ENCODE measurements around the gene SERPINB1.

Gene SERPINB1

DNA sequence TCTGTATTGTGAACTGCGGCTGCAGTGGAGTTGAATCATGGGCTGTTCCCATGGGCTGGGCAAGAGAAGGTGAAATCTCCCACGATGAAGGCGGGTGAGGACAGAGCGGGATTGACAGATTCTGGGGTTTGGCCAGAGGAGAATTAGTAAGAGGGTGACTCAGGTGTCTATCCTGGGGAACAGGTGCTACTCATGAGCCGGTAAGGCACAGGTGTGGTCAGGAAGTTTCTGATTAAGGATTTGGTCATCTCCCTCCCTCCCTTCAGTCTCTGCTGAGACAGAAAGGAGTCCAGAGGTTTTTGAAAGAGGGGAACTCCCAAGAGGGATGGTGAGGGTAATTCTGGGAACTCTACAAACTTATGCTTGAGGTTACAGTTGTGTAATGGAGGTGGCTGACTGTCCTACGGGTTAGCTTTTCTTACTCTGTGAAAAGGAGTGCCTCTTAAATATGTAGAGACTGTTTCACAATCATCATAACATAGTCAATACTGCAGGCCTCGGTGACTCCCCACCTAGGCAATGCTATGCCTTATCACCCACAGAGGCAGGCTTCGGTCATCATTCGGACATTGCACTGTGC is 31.5 kb downstream of the SERPINB1 start:
- H3K9ac ChIP-seq (ENCODE audit: low read depth, low read length) = no peak overlapping the region
- no peak overlapping the region for H3K4me3 ChIP-seq (ENCODE audit: low read depth in 1 of 2, low read length in 2 of 2)
- no peaks in the 10 kb centered on the region for H3K27me3 ChIP-seq (ENCODE audit: insufficient read depth, low read length, poor library complexity)
- H3K9me3 ChIP-seq (ENCODE audit: insufficient read depth, low read length, severe bottlenecking) = no peaks in the 10 kb centered on the region
- ATAC-seq (ENCODE audit: insufficient read depth, low read depth) (no peak), DNase-seq (no peak)
- no peak overlapping the region for H3K4me2 ChIP-seq (ENCODE audit: insufficient read depth, low read length)
- no peaks in the 10 kb centered on the region for H3K79me2 ChIP-seq (ENCODE audit: insufficient read depth, low read length)
- TF ChIP-seq, protein P1, sequence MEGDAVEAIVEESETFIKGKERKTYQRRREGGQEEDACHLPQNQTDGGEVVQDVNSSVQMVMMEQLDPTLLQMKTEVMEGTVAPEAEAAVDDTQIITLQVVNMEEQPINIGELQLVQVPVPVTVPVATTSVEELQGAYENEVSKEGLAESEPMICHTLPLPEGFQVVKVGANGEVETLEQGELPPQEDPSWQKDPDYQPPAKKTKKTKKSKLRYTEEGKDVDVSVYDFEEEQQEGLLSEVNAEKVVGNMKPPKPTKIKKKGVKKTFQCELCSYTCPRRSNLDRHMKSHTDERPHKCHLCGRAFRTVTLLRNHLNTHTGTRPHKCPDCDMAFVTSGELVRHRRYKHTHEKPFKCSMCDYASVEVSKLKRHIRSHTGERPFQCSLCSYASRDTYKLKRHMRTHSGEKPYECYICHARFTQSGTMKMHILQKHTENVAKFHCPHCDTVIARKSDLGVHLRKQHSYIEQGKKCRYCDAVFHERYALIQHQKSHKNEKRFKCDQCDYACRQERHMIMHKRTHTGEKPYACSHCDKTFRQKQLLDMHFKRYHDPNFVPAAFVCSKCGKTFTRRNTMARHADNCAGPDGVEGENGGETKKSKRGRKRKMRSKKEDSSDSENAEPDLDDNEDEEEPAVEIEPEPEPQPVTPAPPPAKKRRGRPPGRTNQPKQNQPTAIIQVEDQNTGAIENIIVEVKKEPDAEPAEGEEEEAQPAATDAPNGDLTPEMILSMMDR (IDR thresholded peaks at IDR 0.05; ENCODE audit: borderline replicate concordance, extremely low read depth, low read length, poor library complexity, severe bottlenecking) = no peak
- TF ChIP-seq EZH2 (IDR thresholded peaks at IDR 0.05; ENCODE audit: borderline replicate concordance, low read depth, low read length, severe bottlenecking) = no peak
- H3K36me3 ChIP-seq (ENCODE audit: insufficient read depth, low read length) = no peaks in the 10 kb centered on the region
- no peak overlapping the region for H3K27ac ChIP-seq (ENCODE audit: low read length)
- no peaks in the 10 kb centered on the region for H4K20me1 ChIP-seq (ENCODE audit: insufficient read depth, low read length)
- peaks cover 13% of the 10 kb centered on the region for H3K4me1 ChIP-seq (ENCODE audit: insufficient read depth, low read length)
- no peak overlapping the region for H2AFZ ChIP-seq (ENCODE audit: low read depth, low read length)

DNA sequence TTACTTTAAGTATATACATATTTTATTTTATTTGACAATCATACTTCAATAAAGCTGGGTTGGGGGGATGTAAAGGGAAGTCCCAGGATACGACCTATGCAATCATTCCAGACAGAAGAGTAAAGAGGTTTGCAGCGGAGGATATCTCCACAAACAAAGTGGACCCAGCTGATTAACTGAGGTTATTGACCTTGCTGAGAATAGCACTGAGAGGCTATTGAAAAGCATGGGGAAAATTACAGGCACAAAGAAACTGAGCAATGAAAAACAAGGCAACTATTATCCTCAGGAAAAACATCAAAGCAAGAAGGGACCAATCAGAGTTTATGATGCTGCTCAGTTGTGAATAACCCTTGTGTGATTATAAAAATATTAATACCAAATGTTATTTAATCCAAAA is 32.6 kb downstream of the SERPINB1 start:
- H3K79me2 ChIP-seq (ENCODE audit: insufficient read depth, low read length) = no peaks in the 10 kb centered on the region
- H2AFZ ChIP-seq (ENCODE audit: low read depth, low read length) = no peak overlapping the region
- no peak overlapping the region for H3K4me2 ChIP-seq (ENCODE audit: insufficient read depth, low read length)
- no peaks in the 10 kb centered on the region for H4K20me1 ChIP-seq (ENCODE audit: insufficient read depth, low read length)
- TF ChIP-seq, protein P1 (IDR thresholded peaks at IDR 0.05; ENCODE audit: borderline replicate concordance, extremely low read depth, low read length, poor library complexity, severe bottlenecking) = no peak
- TF ChIP-seq EZH2 (IDR thresholded peaks at IDR 0.05; ENCODE audit: borderline replicate concordance, low read depth, low read length, severe bottlenecking) = no peak
- no peaks in the 10 kb centered on the region for H3K27me3 ChIP-seq (ENCODE audit: insufficient read depth, low read length, poor library complexity)
- no peak overlapping the region for H3K9ac ChIP-seq (ENCODE audit: low read depth, low read length)
- DNase-seq = no peak
- H3K27ac ChIP-seq (ENCODE audit: low read length) = no peak overlapping the region
- ATAC-seq (ENCODE audit: insufficient read depth, low read depth) = no peak
- peaks cover 13% of the 10 kb centered on the region for H3K4me1 ChIP-seq (ENCODE audit: insufficient read depth, low read length)
- no peak overlapping the region for H3K4me3 ChIP-seq (ENCODE audit: low read depth in 1 of 2, low read length in 2 of 2)
- no peaks in the 10 kb centered on the region for H3K9me3 ChIP-seq (ENCODE audit: insufficient read depth, low read length, severe bottlenecking)
- H3K36me3 ChIP-seq (ENCODE audit: insufficient read depth, low read length) = no peaks in the 10 kb centered on the region

DNA sequence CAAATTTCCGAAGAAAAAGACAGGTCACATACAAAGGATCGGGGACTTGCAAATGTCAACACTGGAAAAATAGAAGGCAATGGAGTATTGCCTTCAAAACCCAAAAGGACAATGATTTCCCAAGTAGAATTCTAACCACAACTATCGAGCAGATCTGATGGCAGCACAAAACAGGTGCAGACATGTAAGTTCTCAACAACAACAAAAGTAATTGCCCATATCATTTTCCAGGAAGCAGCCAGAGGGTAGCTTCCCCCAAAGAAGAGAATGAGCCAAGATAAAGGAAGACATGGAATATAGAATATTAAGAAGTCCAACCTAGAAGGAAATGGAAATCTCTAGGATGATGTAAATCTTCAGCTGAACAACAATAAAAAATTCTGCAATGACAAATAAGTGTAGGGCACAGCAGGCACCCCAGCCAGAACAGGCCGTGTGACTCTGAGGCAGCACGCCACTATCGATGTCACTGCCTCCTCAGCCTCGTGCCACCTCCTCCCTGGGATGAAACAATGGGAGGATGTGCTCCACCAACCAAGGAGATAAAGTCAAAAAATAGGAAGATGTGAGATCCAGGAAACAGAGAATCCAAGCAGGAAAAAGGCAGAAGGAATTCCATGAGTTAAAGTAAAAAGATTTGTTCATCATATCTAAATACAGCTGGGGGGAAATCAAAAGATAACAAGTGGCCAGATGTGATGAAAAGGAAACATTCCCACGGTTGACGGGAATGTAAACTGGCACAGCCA is 34.1 kb downstream of the SERPINB1 start:
- Histone ChIP-seq H4K20me1 (ENCODE audit: insufficient read depth, low read length) (peaks cover 2% of the 10 kb centered on the region), H2AFZ (ENCODE audit: low read depth, low read length) (no peak overlapping the region), H3K79me2 (ENCODE audit: insufficient read depth, low read length) (no peaks in the 10 kb centered on the region), H3K36me3 (ENCODE audit: insufficient read depth, low read length) (no peaks in the 10 kb centered on the region), H3K4me3 (ENCODE audit: low read depth in 1 of 2, low read length in 2 of 2) (no peak overlapping the region), H3K4me1 (ENCODE audit: insufficient read depth, low read length) (peaks cover 13% of the 10 kb centered on the region), H3K4me2 (ENCODE audit: insufficient read depth, low read length) (no peak overlapping the region), H3K27me3 (ENCODE audit: insufficient read depth, low read length, poor library complexity) (no peaks in the 10 kb centered on the region), H3K9ac (ENCODE audit: low read depth, low read length) (no peak overlapping the region), H3K9me3 (ENCODE audit: insufficient read depth, low read length, severe bottlenecking) (no peaks in the 10 kb centered on the region), H3K27ac (ENCODE audit: low read length) (no peak overlapping the region)
- TF ChIP-seq, protein P1 (IDR thresholded peaks at IDR 0.05; ENCODE audit: borderline replicate concordance, extremely low read depth, low read length, poor library complexity, severe bottlenecking) = no peak
- TF ChIP-seq EZH2 (IDR thresholded peaks at IDR 0.05; ENCODE audit: borderline replicate concordance, low read depth, low read length, severe bottlenecking) = no peak
- ATAC-seq (ENCODE audit: insufficient read depth, low read depth) (no peak), DNase-seq (no peak)
